ENCODE data around the gene SMC1B.

The SMC1B gene

GRCh38 chr22:45402466-45402985 lies 10.9 kb downstream of the SMC1B start:
- TF ChIP-seq EZH2 (IDR thresholded peaks at IDR 0.05; ENCODE audit: borderline replicate concordance, low read length), result no peak
- no peak for TF ChIP-seq CTCF (IDR thresholded peaks at IDR 0.05; ENCODE audit: low read length)
- H3K9me2 ChIP-seq (ENCODE audit: low read depth, low read length), result no peaks in the 10 kb centered on the region
- H3K27me3 ChIP-seq (ENCODE audit: insufficient read depth, low read length), result no peaks in the 10 kb centered on the region
- H3K4me2 ChIP-seq (ENCODE audit: low read length), result no peak overlapping the region
- 0 out of 2 replicates have a peak, but pooled peaks cover 6% of the 10 kb centered on the region for H3K9me3 ChIP-seq (ENCODE audit: low read length)
- no peaks in the 10 kb centered on the region for H3K79me2 ChIP-seq (ENCODE audit: insufficient read depth, low read length)
- H3K4me3 ChIP-seq (ENCODE audit: low read depth, low read length, poor library complexity, severe bottlenecking), result no peak overlapping the region
- no peaks in the 10 kb centered on the region for H3F3A ChIP-seq (ENCODE audit: insufficient read depth, low read length)
- no peaks in the 10 kb centered on the region for H3K4me1 ChIP-seq (ENCODE audit: insufficient read depth, low read length, severe bottlenecking)
- H3K9ac ChIP-seq (ENCODE audit: low read length), result no peak overlapping the region
- no peak overlapping the region for H2AFZ ChIP-seq (ENCODE audit: low read length)
- no peaks in the 10 kb centered on the region for H3K36me3 ChIP-seq (ENCODE audit: insufficient read depth, low read length)
- no peak overlapping the region for H3K27ac ChIP-seq (ENCODE audit: low read depth, low read length, poor library complexity, severe bottlenecking)
- no peaks in the 10 kb centered on the region for H4K20me1 ChIP-seq (ENCODE audit: insufficient read depth, low read length)

- H3K4me1 ChIP-seq (ENCODE audit: insufficient read depth, low read length, severe bottlenecking), result no peaks in the 10 kb centered on the region
- H3K9me2 ChIP-seq (ENCODE audit: low read depth, low read length), result no peaks in the 10 kb centered on the region
- no peak overlapping the region for H2AFZ ChIP-seq (ENCODE audit: low read length)
- H3K9me3 ChIP-seq (ENCODE audit: low read length), result 0 out of 2 replicates have a peak, but pooled peaks cover 8% of the 10 kb centered on the region
- H3K79me2 ChIP-seq (ENCODE audit: insufficient read depth, low read length), result no peaks in the 10 kb centered on the region
- no peak overlapping the region for H3K9ac ChIP-seq (ENCODE audit: low read length)
- H3K27ac ChIP-seq (ENCODE audit: low read depth, low read length, poor library complexity, severe bottlenecking), result no peak overlapping the region
- H3K27me3 ChIP-seq (ENCODE audit: insufficient read depth, low read length), result no peaks in the 10 kb centered on the region
- no peaks in the 10 kb centered on the region for H3K36me3 ChIP-seq (ENCODE audit: insufficient read depth, low read length)
- H3F3A ChIP-seq (ENCODE audit: insufficient read depth, low read length), result no peaks in the 10 kb centered on the region
- no peak for TF ChIP-seq EZH2 (IDR thresholded peaks at IDR 0.05; ENCODE audit: borderline replicate concordance, low read length)
- no peak for TF ChIP-seq CTCF (IDR thresholded peaks at IDR 0.05; ENCODE audit: low read length)
- H3K4me2 ChIP-seq (ENCODE audit: low read length), result no peak overlapping the region
- no peaks in the 10 kb centered on the region for H4K20me1 ChIP-seq (ENCODE audit: insufficient read depth, low read length)
- no peak overlapping the region for H3K4me3 ChIP-seq (ENCODE audit: low read depth, low read length, poor library complexity, severe bottlenecking)
Observed at GRCh38 chr22:45399712-45400445, 13.5 kb downstream of the SMC1B start.

- 0 out of 2 replicates have a peak, but pooled peaks cover 8% of the 10 kb centered on the region for H3K9me3 ChIP-seq (ENCODE audit: low read length)
- no peak overlapping the region for H3K4me2 ChIP-seq (ENCODE audit: low read length)
- H3F3A ChIP-seq (ENCODE audit: insufficient read depth, low read length), result no peaks in the 10 kb centered on the region
- H3K27ac ChIP-seq (ENCODE audit: low read depth, low read length, poor library complexity, severe bottlenecking), result no peak overlapping the region
- no peaks in the 10 kb centered on the region for H3K9me2 ChIP-seq (ENCODE audit: low read depth, low read length)
- TF ChIP-seq EZH2 (IDR thresholded peaks at IDR 0.05; ENCODE audit: borderline replicate concordance, low read length) (no peak), CTCF (IDR thresholded peaks at IDR 0.05; ENCODE audit: low read length) (no peak)
- H3K27me3 ChIP-seq (ENCODE audit: insufficient read depth, low read length), result no peaks in the 10 kb centered on the region
- no peaks in the 10 kb centered on the region for H3K4me1 ChIP-seq (ENCODE audit: insufficient read depth, low read length, severe bottlenecking)
- H3K79me2 ChIP-seq (ENCODE audit: insufficient read depth, low read length), result no peaks in the 10 kb centered on the region
- no peak overlapping the region for H2AFZ ChIP-seq (ENCODE audit: low read length)
- H3K9ac ChIP-seq (ENCODE audit: low read length), result no peak overlapping the region
- H4K20me1 ChIP-seq (ENCODE audit: insufficient read depth, low read length), result no peaks in the 10 kb centered on the region
- H3K4me3 ChIP-seq (ENCODE audit: low read depth, low read length, poor library complexity, severe bottlenecking), result no peak overlapping the region
- H3K36me3 ChIP-seq (ENCODE audit: insufficient read depth, low read length), result no peaks in the 10 kb centered on the region
Observed at GRCh38 chr22:45398214-45398613, 15.2 kb downstream of the SMC1B start.
